ENCODE data around the gene MMEL1.

- TF ChIP-seq EZH2phosphoT487 (IDR thresholded peaks at IDR 0.05; ENCODE audit: borderline replicate concordance, low read length) (no peak), CTCF (conservative IDR thresholded peaks at IDR 0.05; ENCODE audit: low read depth, low read length) (no peak), EZH2 (IDR thresholded peaks at IDR 0.05; ENCODE audit: low read length, unreplicated experiment) (no peak)
Observed at GRCh38 chr1:2597441-2598328, 35.1 kb downstream of the MMEL1 start.
